K562 (cell line): ENCODE results near the gene RAB5B. TPM values are rescaled to one million over a fixed set of nuclear protein-coding genes. Genes with fewer than 3 reads are reported as not detected.

Experiments
- CREM ChIP-seq: IDR thresholded peaks from 2 replicates; pipeline ENCODE4 v1.6.1; 2014; ENCODE audit warnings: antibody characterized with exemption, low read depth
- DPF2 ChIP-seq: fragments of 450-650 bp; IDR thresholded peaks from 2 replicates; pipeline ENCODE4 v1.6.1; 2016
- EP400 ChIP-seq: fragments of 450-650 bp; IDR thresholded peaks from 2 replicates; pipeline ENCODE4 v1.6.1; 2017; ENCODE audit warnings: antibody characterized with exemption, mild to moderate bottlenecking, moderate library complexity
- MYC ChIP-seq, 2 experiments: fragments of 250-450 bp in 1 of 2; sonication (Bioruptor Pico) in 1 of 2; IDR thresholded peaks; 2 replicates each; pipeline versions ENCODE4 v1.5.1 to v1.6.1; 2012 to 2021; ENCODE audit warnings: low read depth in 2 of 2, borderline replicate concordance in 1 of 2, improper control_type of control experiment in 1 of 2, low read length in 1 of 2, mild to moderate bottlenecking in 1 of 2, moderate library complexity in 1 of 2
- PTBP1 ChIP-seq: fragments of 200-400 bp; formaldehyde crosslinking; IDR thresholded peaks from 2 replicates; pipeline ENCODE4 v1.6.1; 2017; ENCODE audit warnings: low read depth, low read length
- PTRF ChIP-seq: fragments of 450-650 bp; IDR thresholded peaks from 2 replicates; pipeline ENCODE4 v1.6.1; 2016; ENCODE audit warnings: mild to moderate bottlenecking, missing genetic modification characterization, missing compliant biosample characterization
- PURB ChIP-seq: sonication (generic); formaldehyde crosslinking; IDR thresholded peaks from 2 replicates; pipeline ENCODE4 v1.9.0; 2021; ENCODE audit warnings: low read depth, mild to moderate bottlenecking, missing genetic modification reagents
- SNAPC5 ChIP-seq: fragments of 250-450 bp; sonication (Bioruptor Pico); IDR thresholded peaks from 2 replicates; pipeline ENCODE4 v1.8.0; 2021; ENCODE audit warnings: moderate library complexity, mild to moderate bottlenecking, inconsistent platforms
- TGIF2 ChIP-seq: sonication (generic); formaldehyde crosslinking; IDR thresholded peaks from 2 replicates; pipeline ENCODE4 v1.8.1; 2022; ENCODE audit warnings: mild to moderate bottlenecking, missing genetic modification reagents, moderate library complexity
- TOE1 ChIP-seq, 2 experiments: fragments of 450-650 bp in 1 of 2; sonication (generic) in 1 of 2; formaldehyde crosslinking in 1 of 2; IDR thresholded peaks; 2 replicates each; pipeline versions ENCODE4 v1.7.1 to v1.8.0; 2016 to 2022; ENCODE audit warnings: borderline replicate concordance in 2 of 2, mild to moderate bottlenecking in 2 of 2, antibody characterized with exemption in 1 of 2, inconsistent platforms in 1 of 2, low read depth in 1 of 2, missing genetic modification reagents in 1 of 2, moderate library complexity in 1 of 2
- USF2 ChIP-seq: sonication (generic); formaldehyde crosslinking; IDR thresholded peaks from 2 replicates; pipeline ENCODE4 v1.5.0; 2020; ENCODE audit warnings: missing genetic modification reagents
- polyA plus RNA-seq, 8 experiments: library from polyadenylated mRNA; depleted of rRNA in 4 of 8; stranded (reverse) in 5 of 8; unstranded in 3 of 8; fragments of >200 nt; fragmentation: Nextera tagmentation in 2 of 8; fragmentation: Illumina TruSeq in 1 of 8; extraction: Ambion mirVana in 2 of 8; extraction: Trizol in 1 of 8; gene quantifications; 2 replicates each; pipeline versions ENCODE4 v1.2.1 to v1.2.3, GENCODE V29; 2011 to 2014; ENCODE audit warnings: inconsistent platforms in 1 of 8, missing spikeins in 1 of 8
- total RNA-seq, 7 experiments: library from RNA; depleted of rRNA in 6 of 7; stranded (reverse); fragments of >200 nt in 6 of 7; fragmentation: Illumina TruSeq in 2 of 7; extraction: Trizol in 2 of 7; gene quantifications; 2 replicates each; pipeline versions ENCODE4 v1.2.1 to v1.2.3, GENCODE V29; 2011 to 2021; ENCODE audit warnings: low replicate concordance in 1 of 7
- TF ChIP-seq, protein P1 (sequence below): sonication (generic); formaldehyde crosslinking; IDR thresholded peaks from 2 replicates; pipeline ENCODE4 v1.8.0; 2023; ENCODE audit warnings: missing genetic modification reagents, mild to moderate bottlenecking, borderline replicate concordance
- TF ChIP-seq, protein P2 (sequence below): IDR thresholded peaks from 2 replicates; pipeline ENCODE4 v1.6.1; 2014; ENCODE audit warnings: antibody characterized with exemption
- TF ChIP-seq, protein P3 (sequence below): fragments of 250-450 bp; sonication (Bioruptor Pico); IDR thresholded peaks from 2 replicates; pipeline ENCODE4 v1.5.0; 2021; ENCODE audit warnings: mild to moderate bottlenecking, moderate library complexity

The RAB5B gene
- total and polyA plus RNA-seq, 9 of the 15 experiments (the other 6 are each of a cell fraction or from before 2014, with no cell fraction given) = 6.8 to 73.8 (median 25.2) TPM

GRCh38 chr12:55966408-55967281 is 7.2 kb upstream of the RAB5B start, which contains the start of gene CDK2 (continued):
- TF ChIP-seq, protein P1, sequence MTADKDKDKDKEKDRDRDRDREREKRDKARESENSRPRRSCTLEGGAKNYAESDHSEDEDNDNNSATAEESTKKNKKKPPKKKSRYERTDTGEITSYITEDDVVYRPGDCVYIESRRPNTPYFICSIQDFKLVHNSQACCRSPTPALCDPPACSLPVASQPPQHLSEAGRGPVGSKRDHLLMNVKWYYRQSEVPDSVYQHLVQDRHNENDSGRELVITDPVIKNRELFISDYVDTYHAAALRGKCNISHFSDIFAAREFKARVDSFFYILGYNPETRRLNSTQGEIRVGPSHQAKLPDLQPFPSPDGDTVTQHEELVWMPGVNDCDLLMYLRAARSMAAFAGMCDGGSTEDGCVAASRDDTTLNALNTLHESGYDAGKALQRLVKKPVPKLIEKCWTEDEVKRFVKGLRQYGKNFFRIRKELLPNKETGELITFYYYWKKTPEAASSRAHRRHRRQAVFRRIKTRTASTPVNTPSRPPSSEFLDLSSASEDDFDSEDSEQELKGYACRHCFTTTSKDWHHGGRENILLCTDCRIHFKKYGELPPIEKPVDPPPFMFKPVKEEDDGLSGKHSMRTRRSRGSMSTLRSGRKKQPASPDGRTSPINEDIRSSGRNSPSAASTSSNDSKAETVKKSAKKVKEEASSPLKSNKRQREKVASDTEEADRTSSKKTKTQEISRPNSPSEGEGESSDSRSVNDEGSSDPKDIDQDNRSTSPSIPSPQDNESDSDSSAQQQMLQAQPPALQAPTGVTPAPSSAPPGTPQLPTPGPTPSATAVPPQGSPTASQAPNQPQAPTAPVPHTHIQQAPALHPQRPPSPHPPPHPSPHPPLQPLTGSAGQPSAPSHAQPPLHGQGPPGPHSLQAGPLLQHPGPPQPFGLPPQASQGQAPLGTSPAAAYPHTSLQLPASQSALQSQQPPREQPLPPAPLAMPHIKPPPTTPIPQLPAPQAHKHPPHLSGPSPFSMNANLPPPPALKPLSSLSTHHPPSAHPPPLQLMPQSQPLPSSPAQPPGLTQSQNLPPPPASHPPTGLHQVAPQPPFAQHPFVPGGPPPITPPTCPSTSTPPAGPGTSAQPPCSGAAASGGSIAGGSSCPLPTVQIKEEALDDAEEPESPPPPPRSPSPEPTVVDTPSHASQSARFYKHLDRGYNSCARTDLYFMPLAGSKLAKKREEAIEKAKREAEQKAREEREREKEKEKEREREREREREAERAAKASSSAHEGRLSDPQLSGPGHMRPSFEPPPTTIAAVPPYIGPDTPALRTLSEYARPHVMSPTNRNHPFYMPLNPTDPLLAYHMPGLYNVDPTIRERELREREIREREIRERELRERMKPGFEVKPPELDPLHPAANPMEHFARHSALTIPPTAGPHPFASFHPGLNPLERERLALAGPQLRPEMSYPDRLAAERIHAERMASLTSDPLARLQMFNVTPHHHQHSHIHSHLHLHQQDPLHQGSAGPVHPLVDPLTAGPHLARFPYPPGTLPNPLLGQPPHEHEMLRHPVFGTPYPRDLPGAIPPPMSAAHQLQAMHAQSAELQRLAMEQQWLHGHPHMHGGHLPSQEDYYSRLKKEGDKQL (CRISPR knock-in tag) = no peak
- TF ChIP-seq CREM = peak; percentile 72
- 0 out of 2 replicates have a peak, but pooled peaks have one; percentile 43 for TF ChIP-seq TGIF2
- no peak for TF ChIP-seq SNAPC5 (CRISPR knock-in tag)
- no peak for TF ChIP-seq PTRF
- peak; percentile 5; the same call in 1 of the 2 replicates for TF ChIP-seq DPF2
- TF ChIP-seq EP400 = peak; percentile 63
- TF ChIP-seq TOE1 (IDR thresholded peaks at IDR 0.05; ENCODE audit: borderline replicate concordance) = no peak
- TF ChIP-seq TOE1 (CRISPR knock-in tag; IDR thresholded peaks at IDR 0.05; ENCODE audit: borderline replicate concordance, low read depth) = no peak
- no peak for TF ChIP-seq PTBP1
- TF ChIP-seq, protein P2, sequence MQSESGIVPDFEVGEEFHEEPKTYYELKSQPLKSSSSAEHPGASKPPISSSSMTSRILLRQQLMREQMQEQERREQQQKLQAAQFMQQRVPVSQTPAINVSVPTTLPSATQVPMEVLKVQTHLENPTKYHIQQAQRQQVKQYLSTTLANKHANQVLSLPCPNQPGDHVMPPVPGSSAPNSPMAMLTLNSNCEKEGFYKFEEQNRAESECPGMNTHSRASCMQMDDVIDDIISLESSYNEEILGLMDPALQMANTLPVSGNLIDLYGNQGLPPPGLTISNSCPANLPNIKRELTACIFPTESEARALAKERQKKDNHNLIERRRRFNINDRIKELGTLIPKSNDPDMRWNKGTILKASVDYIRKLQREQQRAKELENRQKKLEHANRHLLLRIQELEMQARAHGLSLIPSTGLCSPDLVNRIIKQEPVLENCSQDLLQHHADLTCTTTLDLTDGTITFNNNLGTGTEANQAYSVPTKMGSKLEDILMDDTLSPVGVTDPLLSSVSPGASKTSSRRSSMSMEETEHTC = no peak
- peak; percentile 20; the same call in 1 of the 2 replicates for TF ChIP-seq USF2 (CRISPR knock-in tag)
- no peak for TF ChIP-seq PURB
- peak; percentile 14; the same call in 1 of the 2 replicates for TF ChIP-seq MYC (IDR thresholded peaks at IDR 0.05; ENCODE audit: low read depth, low read length)
- TF ChIP-seq MYC (CRISPR knock-in tag; IDR thresholded peaks at IDR 0.05; ENCODE audit: borderline replicate concordance, low read depth) = no peak
- TF ChIP-seq, protein P3, sequence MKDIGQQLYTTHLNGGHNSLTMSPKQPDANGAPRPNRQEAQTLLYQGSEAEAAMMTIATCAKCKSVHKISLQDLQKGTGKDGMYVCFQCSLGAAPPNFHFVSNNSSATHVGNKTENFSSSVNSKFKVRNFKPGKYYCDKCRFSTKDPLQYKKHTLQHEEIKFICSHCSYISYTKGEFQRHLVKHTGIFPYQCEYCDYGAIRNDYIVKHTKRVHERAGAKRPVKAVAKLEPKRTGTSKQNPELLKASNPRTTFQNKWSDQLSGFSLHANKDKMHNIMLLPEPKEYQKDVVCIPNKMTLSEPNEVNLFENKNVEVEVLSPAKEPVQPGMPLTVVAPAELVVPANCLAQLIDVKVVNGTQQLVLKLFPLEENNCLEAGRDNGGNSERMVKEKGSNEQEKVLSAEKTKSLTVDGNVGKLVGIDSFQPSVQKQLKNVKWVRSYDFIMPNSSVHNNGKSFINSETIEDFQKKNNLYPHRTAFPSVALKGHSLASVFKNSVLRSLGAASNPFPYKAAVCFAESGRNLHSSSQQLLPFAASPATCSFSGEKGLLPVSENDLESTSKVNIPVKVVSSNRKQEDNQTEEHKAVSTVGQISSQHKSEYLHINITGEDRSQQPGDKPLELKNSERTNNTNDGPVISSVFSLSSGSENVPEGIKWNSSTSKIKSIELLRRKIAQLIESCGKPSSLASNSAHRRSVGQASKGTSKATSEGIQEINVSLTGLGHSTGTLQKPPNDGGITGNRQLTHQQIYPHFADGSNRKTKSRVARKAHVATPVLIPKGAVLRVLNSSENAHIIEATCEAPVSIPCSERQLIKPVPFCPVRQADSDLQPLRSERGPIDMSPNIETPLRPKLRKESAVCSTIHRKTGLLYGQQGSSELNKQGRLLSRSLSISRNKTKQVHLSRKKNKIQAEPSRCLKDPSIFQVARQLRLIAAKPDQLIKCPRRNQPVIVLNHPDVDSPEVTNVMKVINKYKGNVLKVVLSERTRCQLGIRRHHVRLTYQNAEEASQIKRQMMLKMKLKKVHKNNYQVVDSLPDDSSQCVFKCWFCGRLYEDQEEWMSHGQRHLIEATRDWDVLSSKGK (CRISPR knock-in tag) = no peak
